IMR-90 (cell line): ENCODE results near the gene CYREN. TPM values are rescaled to one million over a fixed set of nuclear protein-coding genes. Genes with fewer than 3 reads are reported as not detected.

Experiments used
- ATAC-seq: fragments of 200-7000 bp; cut with Tn5 transposase; 2 replicates; pipeline ENCODE4 v1.9.1; 2020; ENCODE audit warnings: low read depth, mild to moderate bottlenecking, moderate library complexity
- BruUV-seq: library from RNA; stranded (reverse); fragments of 400-500 nt; replicated peaks from 2 replicates; lab custom pipeline; 2021; lab: Mats Ljungman, UMichigan
- CTCF ChIA-PET: fragments of 300-600 bp; formaldehyde crosslinking; extraction: SDS; loops from one replicate; lab custom pipeline; 2021; ENCODE audit warnings: antibody characterized with exemption; lab: Yijun Ruan, JAX
- POLR2A ChIA-PET: fragments of 300-600 bp; sonication (Branson Sonifier 250); formaldehyde crosslinking; loops from one replicate; lab custom pipeline; 2022; ENCODE audit warnings: antibody characterized with exemption; ENCODE audit not compliant: unreplicated experiment; lab: Charles Lee
- DNase-seq: peaks from one replicate; pipeline ENCODE4 v3.0.0; 2013
- H2AFZ ChIP-seq: replicated peaks from 2 replicates; pipeline ENCODE3; 2013; ENCODE audit warnings: low read length, mild to moderate bottlenecking; ENCODE audit not compliant: poor library complexity
- H2AK5ac ChIP-seq: 2 replicates; pipeline ENCODE4 v1.6.1; 2013; ENCODE audit warnings: low read depth, low read length, inconsistent platforms
- H2AK9ac ChIP-seq: replicated peaks from 2 replicates; pipeline ENCODE3; 2013; ENCODE audit warnings: mild to moderate bottlenecking, low read depth, low read length, moderate library complexity; ENCODE audit not compliant: poor library complexity
- H2BK120ac ChIP-seq: 2 replicates; pipeline ENCODE4 v1.6.1; 2013; ENCODE audit warnings: low read depth, low read length, inconsistent platforms
- H2BK15ac ChIP-seq: 3 replicates; pipeline ENCODE4 v1.6.1; 2013; ENCODE audit warnings: low read depth, low read length, inconsistent platforms
- H2BK20ac ChIP-seq: 2 replicates; pipeline ENCODE4 v1.6.1; 2013; ENCODE audit warnings: low read depth, mild to moderate bottlenecking, inconsistent platforms, low read length, moderate library complexity
- H2BK5ac ChIP-seq: 2 replicates; pipeline ENCODE4 v1.6.1; 2013; ENCODE audit warnings: mild to moderate bottlenecking, low read depth, low read length, inconsistent platforms; ENCODE audit not compliant: poor library complexity, severe bottlenecking
- H3K14ac ChIP-seq: replicated peaks from 2 replicates; pipeline ENCODE4 v1.6.1; 2013; ENCODE audit warnings: low read depth, low read length, inconsistent platforms
- H3K18ac ChIP-seq: 2 replicates; pipeline ENCODE4 v1.6.1; 2013; ENCODE audit warnings: low read depth, low read length, control low read depth
- H3K23ac ChIP-seq: 2 replicates; pipeline ENCODE4 v1.6.1; 2013; ENCODE audit warnings: low read depth, low read length, inconsistent platforms
- H3K27ac ChIP-seq: 2 replicates; pipeline ENCODE4 v1.5.1; 2013; ENCODE audit warnings: mild to moderate bottlenecking, control low read depth, low read length; ENCODE audit not compliant: insufficient read depth
- H3K27me3 ChIP-seq: 2 replicates; pipeline ENCODE4 v1.6.1; 2013; ENCODE audit warnings: low read length; ENCODE audit not compliant: control insufficient read depth, insufficient read depth
- H3K36me3 ChIP-seq: 2 replicates; pipeline ENCODE4 v1.6.1; 2013; ENCODE audit warnings: low read length, mixed read lengths; ENCODE audit not compliant: control insufficient read depth, insufficient read depth
- H3K4ac ChIP-seq: 2 replicates; pipeline ENCODE4 v1.6.1; 2013; ENCODE audit warnings: low read depth, low read length, inconsistent platforms
- H3K4me1 ChIP-seq: 2 replicates; pipeline ENCODE4 v1.6.1; 2013; ENCODE audit warnings: low read length, mixed read lengths; ENCODE audit not compliant: control insufficient read depth, insufficient read depth
- H3K4me2 ChIP-seq: 2 replicates; pipeline ENCODE4 v1.6.1; 2013; ENCODE audit warnings: low read depth, mild to moderate bottlenecking, control low read depth, low read length, moderate library complexity
- H3K4me3 ChIP-seq: 2 replicates; pipeline ENCODE4 v1.5.1; 2013; ENCODE audit warnings: low read depth, mild to moderate bottlenecking, control low read depth, low read length, moderate library complexity; ENCODE audit not compliant: insufficient read depth
- H3K56ac ChIP-seq: 2 replicates; pipeline ENCODE4 v1.6.1; 2013; ENCODE audit warnings: low read length, inconsistent platforms; ENCODE audit not compliant: insufficient read depth; ENCODE audit errors: extremely low read depth
- H3K79me1 ChIP-seq, 2 experiments: 2 replicates each; pipeline ENCODE4 v1.6.1; 2013; ENCODE audit warnings: low read length in 2 of 2, inconsistent platforms in 1 of 2, low read depth in 1 of 2
- H3K9ac ChIP-seq: 2 replicates; pipeline ENCODE4 v1.6.1; 2013; ENCODE audit warnings: low read depth, low read length, control low read depth
- H3K9me1 ChIP-seq: 2 replicates; pipeline ENCODE4 v1.6.1; 2013; ENCODE audit warnings: low read length, inconsistent platforms; ENCODE audit not compliant: insufficient read depth
- H3K9me3 ChIP-seq: 2 replicates; pipeline ENCODE4 v1.6.1; 2013; ENCODE audit warnings: low read length; ENCODE audit not compliant: control insufficient read depth, insufficient read depth
- H4K20me1 ChIP-seq: 2 replicates; pipeline ENCODE4 v1.6.1; 2013; ENCODE audit warnings: low read length, inconsistent platforms; ENCODE audit not compliant: insufficient read depth
- H4K5ac ChIP-seq: 2 replicates; pipeline ENCODE4 v1.6.1; 2013; ENCODE audit warnings: mild to moderate bottlenecking, low read depth, low read length, control low read depth
- H4K8ac ChIP-seq, 2 experiments: 2 replicates each; pipeline ENCODE4 v1.6.1; 2013; ENCODE audit warnings: low read depth in 2 of 2, low read length in 2 of 2, control low read depth in 1 of 2, inconsistent platforms in 1 of 2
- H4K91ac ChIP-seq: 2 replicates; pipeline ENCODE4 v1.6.1; 2013; ENCODE audit warnings: low read depth, low read length, inconsistent platforms; ENCODE audit not compliant: insufficient read depth
- CEBPB ChIP-seq: IDR thresholded peaks from 2 replicates; pipeline ENCODE4 v1.6.1; 2012; ENCODE audit warnings: low read depth, low read length, improper control_type of control experiment
- CHD1 ChIP-seq: IDR thresholded peaks from 2 replicates; pipeline ENCODE4 v1.6.1; 2012; ENCODE audit warnings: low read depth, low read length, improper control_type of control experiment
- NFE2L2 ChIP-seq: fragments of 150-350 bp; IDR thresholded peaks from 2 replicates; pipeline ENCODE4 v1.6.1; 2016; ENCODE audit warnings: low read depth, mild to moderate bottlenecking, low read length
- RAD21 ChIP-seq: IDR thresholded peaks from 2 replicates; pipeline ENCODE4 v1.6.1; 2012; ENCODE audit warnings: low read length, improper control_type of control experiment
- RCOR1 ChIP-seq: IDR thresholded peaks from 2 replicates; pipeline ENCODE4 v1.6.1; 2012; ENCODE audit warnings: mild to moderate bottlenecking, low read length, improper control_type of control experiment; ENCODE audit not compliant: insufficient replicate concordance
- RFX5 ChIP-seq: IDR thresholded peaks from 2 replicates; pipeline ENCODE4 v1.8.0; 2012; ENCODE audit warnings: low read depth, mild to moderate bottlenecking, low read length, moderate library complexity
- USF2 ChIP-seq: fragments of 150-350 bp; IDR thresholded peaks from 2 replicates; pipeline ENCODE4 v1.6.1; 2017; ENCODE audit warnings: mild to moderate bottlenecking, antibody characterized with exemption, low read length, low read depth
- dilution Hi-C: fragments of 300-500 bp; cut with HindIII; formaldehyde crosslinking; loops from one replicate; pipeline ENCODE4 v1.14.3; 2018; ENCODE audit warnings: low sequenced_read_pairs; ENCODE audit not compliant: unreplicated experiment
- in situ Hi-C: fragments of 300-500 bp; cut with MboI; formaldehyde crosslinking; loops from 3 replicates; pipeline ENCODE4 v1.14.3; 2019; ENCODE audit warnings: low sequenced_read_pairs, inconsistent platforms, mixed read lengths
- intact Hi-C: fragments of 100-400 bp; cut with micrococcal nuclease; formaldehyde crosslinking; loops from 2 replicates; pipeline ENCODE4 v1.10.0; 2022
- polyA plus RNA-seq, 3 experiments: library from polyadenylated mRNA; depleted of rRNA; stranded (reverse); fragments of >200 nt; gene quantifications; 2 replicates each; pipeline ENCODE4 v1.2.3, GENCODE V29; 2012; ENCODE audit warnings: low replicate concordance in 1 of 3
- total RNA-seq: library from RNA; depleted of rRNA; stranded (reverse); fragments of >200 nt; gene quantifications from 2 replicates; pipeline ENCODE4 v1.2.3, GENCODE V29; 2012

Gene CYREN
- total and polyA plus RNA-seq, 2 of the 4 experiments (the other 2 are of a cell fraction): 26.5 to 29.2 TPM

GRCh38 chr7:135129579-135129978, 40.9 kb downstream of the CYREN start:
- Histone ChIP-seq H3K18ac (no peak overlapping the region), H2AK9ac (no peak overlapping the region), H2AK5ac (no peak overlapping the region), H3K14ac (no peak overlapping the region), H3K9me3 (no peaks in the 10 kb centered on the region), H3K4me1 (no peaks in the 10 kb centered on the region), H3K79me1 (no peaks in the 10 kb centered on the region), H4K91ac (no peak overlapping the region), H4K5ac (no peak overlapping the region), H4K20me1 (no peaks in the 10 kb centered on the region), H3K56ac (no peak overlapping the region), H2BK5ac (no peak overlapping the region), H3K27me3 (peaks cover 2% of the 10 kb centered on the region; the same call in 1 of the 2 replicates), H2BK120ac (no peak overlapping the region), H3K4me3 (no peak overlapping the region), H2AFZ (no peak overlapping the region), H3K4me2 (no peak overlapping the region), H3K23ac (no peak overlapping the region), H3K36me3 (no peaks in the 10 kb centered on the region), H3K9me1 (no peaks in the 10 kb centered on the region), H3K9ac (no peak overlapping the region), H2BK15ac (no peak overlapping the region), H2BK20ac (no peak overlapping the region), H4K8ac (no peak overlapping the region), H3K27ac (no peak overlapping the region), H3K4ac (no peak overlapping the region)
- intact Hi-C loops (no loop called here), dilution Hi-C loops (no loop called here), in situ Hi-C loops (no loop called here)
- ChIA-PET CTCF (no interaction called here), POLR2A (no interaction called here)
- BruUV-seq: no TSS peak
- TF ChIP-seq CHD1 (no peak), NFE2L2 (no peak), RCOR1 (no peak), CEBPB (no peak), RFX5 (no peak), USF2 (no peak), RAD21 (no peak)
- ATAC-seq (no peak), DNase-seq (no peak)
